Measurements from ENCODE around the gene AKAP12.

Gene AKAP12

GRCh38 chr6:151263035-151263434 is 23.3 kb downstream of the AKAP12 start:
- DNase-seq (ENCODE audit: insufficient read length, low spot score) (no peak), FAIRE-seq (no peak)
- TF ChIP-seq, protein P1, sequence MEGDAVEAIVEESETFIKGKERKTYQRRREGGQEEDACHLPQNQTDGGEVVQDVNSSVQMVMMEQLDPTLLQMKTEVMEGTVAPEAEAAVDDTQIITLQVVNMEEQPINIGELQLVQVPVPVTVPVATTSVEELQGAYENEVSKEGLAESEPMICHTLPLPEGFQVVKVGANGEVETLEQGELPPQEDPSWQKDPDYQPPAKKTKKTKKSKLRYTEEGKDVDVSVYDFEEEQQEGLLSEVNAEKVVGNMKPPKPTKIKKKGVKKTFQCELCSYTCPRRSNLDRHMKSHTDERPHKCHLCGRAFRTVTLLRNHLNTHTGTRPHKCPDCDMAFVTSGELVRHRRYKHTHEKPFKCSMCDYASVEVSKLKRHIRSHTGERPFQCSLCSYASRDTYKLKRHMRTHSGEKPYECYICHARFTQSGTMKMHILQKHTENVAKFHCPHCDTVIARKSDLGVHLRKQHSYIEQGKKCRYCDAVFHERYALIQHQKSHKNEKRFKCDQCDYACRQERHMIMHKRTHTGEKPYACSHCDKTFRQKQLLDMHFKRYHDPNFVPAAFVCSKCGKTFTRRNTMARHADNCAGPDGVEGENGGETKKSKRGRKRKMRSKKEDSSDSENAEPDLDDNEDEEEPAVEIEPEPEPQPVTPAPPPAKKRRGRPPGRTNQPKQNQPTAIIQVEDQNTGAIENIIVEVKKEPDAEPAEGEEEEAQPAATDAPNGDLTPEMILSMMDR (IDR thresholded peaks at IDR 0.05; ENCODE audit: insufficient read depth, missing control alignments), result no peak

- DNase-seq (ENCODE audit: insufficient read length, low spot score) (no peak), FAIRE-seq (no peak)
- TF ChIP-seq, protein P1 (IDR thresholded peaks at IDR 0.05; ENCODE audit: insufficient read depth, missing control alignments), result no peak
These were observed 24.2 kb downstream of the AKAP12 start for GRCh38 chr6:151263967-151264366.

GRCh38 chr6:151265282-151265681 is 25.5 kb downstream of the AKAP12 start:
- FAIRE-seq (no peak), DNase-seq (ENCODE audit: insufficient read length, low spot score) (no peak)
- TF ChIP-seq, protein P1 (IDR thresholded peaks at IDR 0.05; ENCODE audit: insufficient read depth, missing control alignments), result no peak

DNA sequence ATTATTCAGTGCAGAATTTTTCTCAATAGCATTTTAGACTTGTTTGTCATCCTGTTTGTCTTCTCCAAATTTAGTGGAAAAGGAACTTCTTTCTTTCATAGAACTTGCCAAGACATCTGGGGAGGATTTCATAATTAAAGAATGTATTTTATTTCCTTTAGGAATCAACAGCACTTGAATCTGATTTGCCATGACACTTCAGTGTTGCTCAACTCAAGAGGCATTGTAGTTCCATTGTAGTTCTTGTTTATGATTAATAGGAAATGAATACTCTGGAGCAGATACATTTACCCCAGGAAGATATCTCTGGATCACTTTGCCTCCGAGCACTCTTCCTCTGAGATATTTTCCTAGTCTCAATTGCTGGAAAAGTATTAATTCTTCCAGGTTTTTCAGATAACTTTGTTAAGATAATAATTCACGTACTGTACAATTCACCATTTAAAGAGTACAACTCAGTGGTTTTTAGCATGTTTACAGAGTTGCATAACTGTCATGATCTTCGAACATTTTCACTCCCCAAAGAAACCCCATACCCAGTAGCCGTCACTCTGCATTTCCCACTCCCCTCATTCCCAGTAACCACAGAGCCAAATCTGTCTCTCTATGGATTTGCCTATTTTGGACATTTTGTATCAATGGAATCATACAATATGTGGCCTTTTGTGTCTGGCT is 29.7 kb downstream of the AKAP12 start:
- TF ChIP-seq, protein P1 (IDR thresholded peaks at IDR 0.05; ENCODE audit: insufficient read depth, missing control alignments), result no peak
- DNase-seq (ENCODE audit: insufficient read length, low spot score) (no peak), FAIRE-seq (no peak)

DNA sequence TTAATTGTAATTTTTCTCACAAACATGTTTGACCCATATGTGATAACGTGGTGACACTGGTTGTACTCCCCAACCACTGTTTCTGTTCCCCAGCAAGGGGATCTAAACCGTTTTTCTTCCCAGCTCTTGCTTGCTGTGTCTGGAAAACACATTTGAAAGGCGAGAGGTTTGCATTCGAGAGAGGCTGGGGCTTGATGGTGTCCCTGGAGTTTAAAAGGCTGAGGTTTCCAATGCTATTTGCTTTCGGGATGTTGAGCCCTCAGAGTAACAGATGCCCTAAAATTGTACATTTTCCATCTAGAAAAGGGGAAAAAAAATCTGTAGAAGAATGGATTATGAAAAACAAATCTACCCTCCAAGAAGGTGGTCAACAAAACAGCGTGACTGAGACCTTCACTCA is 35.4 kb downstream of the AKAP12 start:
- DNase-seq (ENCODE audit: insufficient read length, low spot score) (no peak), FAIRE-seq (no peak)
- TF ChIP-seq, protein P1 (IDR thresholded peaks at IDR 0.05; ENCODE audit: insufficient read depth, missing control alignments), result no peak

DNA sequence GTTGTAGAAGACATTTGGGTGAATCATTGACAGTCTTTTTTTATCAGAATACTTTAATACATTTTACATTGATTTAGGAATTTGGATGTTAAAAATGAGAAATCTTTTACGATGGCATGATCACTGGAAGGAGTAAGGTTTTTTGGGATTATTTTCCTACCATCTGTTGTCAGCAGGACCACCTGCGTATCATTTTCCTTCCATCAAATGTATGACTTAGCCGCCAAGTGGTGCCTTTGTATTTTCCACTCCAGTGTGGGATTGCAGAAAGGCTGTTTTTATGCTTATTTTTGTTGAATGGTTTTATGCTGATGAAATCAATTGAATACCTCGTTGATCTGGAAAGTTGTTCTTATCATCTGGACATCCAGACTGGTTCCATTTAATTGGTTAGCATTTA is 35.8 kb downstream of the AKAP12 start:
- FAIRE-seq (no peak), DNase-seq (ENCODE audit: insufficient read length, low spot score) (no peak)
- TF ChIP-seq, protein P1 (IDR thresholded peaks at IDR 0.05; ENCODE audit: insufficient read depth, missing control alignments), result no peak

DNA sequence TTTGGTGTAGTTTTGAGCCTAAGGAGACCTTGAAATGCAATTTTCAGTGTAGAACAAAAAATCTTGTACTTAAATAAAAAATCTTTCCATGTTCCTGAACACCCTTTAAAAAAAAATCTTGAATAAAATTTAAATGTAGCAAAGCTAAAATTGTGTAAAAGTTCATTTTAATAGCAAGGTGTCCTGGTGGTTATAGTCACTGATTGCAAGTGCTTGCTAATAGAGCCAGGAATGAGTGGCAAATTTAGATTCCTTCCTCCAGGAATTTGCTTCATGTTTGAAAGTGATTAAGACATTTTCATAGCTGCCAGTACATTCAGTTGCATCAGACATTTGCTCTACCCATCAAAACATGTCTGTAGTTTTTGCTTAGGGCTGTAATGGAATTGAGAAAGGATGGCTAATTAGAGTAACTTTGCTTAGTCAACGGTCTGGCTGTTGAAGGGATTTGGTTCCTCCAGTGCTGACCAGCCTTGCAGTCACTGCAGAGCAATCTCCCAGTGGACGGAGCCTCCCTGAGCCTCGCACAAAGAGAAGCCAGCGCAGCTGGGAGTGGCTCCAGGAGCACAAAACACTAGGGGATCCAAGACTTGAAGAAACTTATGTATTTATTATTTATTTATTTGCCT is 36.5 kb downstream of the AKAP12 start:
- DNase-seq (ENCODE audit: insufficient read length, low spot score) (no peak), FAIRE-seq (peak; percentile 44)
- TF ChIP-seq, protein P1 (IDR thresholded peaks at IDR 0.05; ENCODE audit: insufficient read depth, missing control alignments), result no peak

Measured in D721Med (cell line).